GM18868 (cell line): Measurements from ENCODE around the gene MAD1L1.
A peak's percentile ranks its signal among the peaks of the same experiment; 100 is the strongest.

ENCODE experiments used
- ATAC-seq: cut with Tn5 transposase; IDR thresholded peaks from one replicate; pipeline ENCODE4 v1.9.1; 2021; ENCODE audit warnings: mild to moderate bottlenecking, moderate library complexity; ENCODE audit not compliant: unreplicated experiment

The MAD1L1 gene

GRCh38 chr7:1949681-1950055, 283.1 kb downstream of the MAD1L1 start:
- ATAC-seq = no peak

DNA sequence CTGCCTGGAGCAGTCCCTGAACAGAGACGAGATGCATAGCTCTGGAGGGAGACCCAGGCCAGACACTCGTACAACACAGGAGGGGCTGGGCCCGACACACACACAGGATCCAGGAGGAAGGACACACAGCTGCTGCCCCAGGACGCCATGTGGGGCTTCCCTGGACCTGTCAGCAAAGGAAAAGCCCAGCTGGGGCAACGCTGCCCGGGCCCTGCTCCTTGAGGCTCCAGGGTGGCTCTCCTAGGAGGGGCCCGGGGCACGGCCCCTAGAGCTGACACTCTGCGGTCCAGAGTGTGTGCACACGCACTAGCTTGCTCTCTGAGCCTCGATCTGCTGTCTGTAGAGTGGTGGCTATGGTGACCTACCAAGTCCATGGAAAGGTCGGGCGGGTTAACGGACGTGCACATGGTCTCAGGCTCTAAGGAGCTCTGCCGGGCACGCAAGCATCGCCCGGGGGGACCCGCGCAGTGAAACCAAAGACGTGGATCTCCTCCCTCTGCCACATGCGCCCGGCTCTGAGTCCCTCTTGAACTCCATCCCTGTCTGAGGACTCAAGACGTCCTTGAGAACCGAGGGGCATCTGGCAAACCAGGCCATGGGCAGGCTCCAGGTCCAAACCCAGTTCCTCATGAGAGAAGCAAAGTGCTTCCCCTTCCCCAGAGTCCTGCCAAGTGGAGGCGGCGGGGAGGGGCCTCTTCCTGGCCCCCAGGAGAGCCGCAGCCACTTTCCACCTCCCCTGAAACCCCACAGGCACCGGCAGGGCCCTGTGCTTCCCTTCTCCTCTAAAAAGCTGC, 283.7 kb downstream of the MAD1L1 start:
- ATAC-seq = no peak

- ATAC-seq = no peak
Observed at GRCh38 chr7:1948301-1948796, 284.4 kb downstream of the MAD1L1 start.

GRCh38 chr7:1947586-1948217, 285.0 kb downstream of the MAD1L1 start:
- no peak for ATAC-seq

- ATAC-seq = no peak
Observed at GRCh38 chr7:1946773-1947450, 285.8 kb downstream of the MAD1L1 start.

- no peak for ATAC-seq
Observed at GRCh38 chr7:1946025-1946772, 286.5 kb downstream of the MAD1L1 start.

DNA sequence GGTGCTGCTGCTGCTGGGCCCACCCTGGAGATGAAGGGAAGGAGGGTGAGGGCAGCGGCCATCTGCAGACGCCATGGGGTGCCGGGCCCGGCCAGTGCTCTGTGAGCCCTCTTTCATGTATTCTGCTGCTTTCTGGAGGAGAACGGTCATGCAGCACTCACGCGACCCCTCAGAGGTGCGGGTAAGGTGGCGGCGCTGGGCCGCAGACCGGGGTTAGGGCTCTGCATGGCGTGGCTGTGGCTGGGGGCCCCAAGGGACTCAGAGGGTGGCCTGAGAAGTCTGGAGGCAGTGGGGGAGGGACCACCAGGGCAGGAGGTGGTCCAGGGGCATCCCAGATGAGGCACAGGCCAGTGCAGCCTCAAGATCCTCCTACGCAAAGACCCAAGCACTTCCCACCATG, 287.2 kb downstream of the MAD1L1 start:
- no peak for ATAC-seq

DNA sequence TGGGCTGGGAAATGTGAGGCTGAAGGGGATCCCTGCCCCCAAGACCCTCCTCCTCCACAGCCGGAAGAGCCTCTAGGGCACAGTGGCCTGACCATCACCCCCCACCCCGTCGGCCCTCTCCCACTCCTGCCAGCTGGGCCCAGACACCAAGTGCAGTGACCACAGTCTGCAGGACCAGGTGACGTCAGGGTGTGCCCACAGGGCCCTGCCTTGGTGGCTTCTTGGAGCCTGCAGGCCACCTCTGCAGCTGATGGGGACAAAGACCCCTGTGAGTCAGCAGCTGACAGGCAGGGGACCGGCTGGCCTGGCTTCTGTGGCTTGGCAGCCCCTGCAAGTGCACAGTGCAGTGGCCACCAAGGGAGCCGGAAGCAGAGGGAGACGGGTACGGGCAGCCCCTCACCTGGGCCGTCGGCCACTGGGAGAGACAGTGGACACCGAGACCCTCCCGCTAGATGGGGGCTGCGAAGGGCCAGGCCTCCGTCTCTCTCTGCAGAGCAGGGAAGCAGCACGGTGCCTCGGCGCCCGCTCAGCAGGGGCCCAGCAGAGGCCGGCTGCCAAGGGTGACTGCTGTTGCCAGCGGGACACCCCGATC, 288.0 kb downstream of the MAD1L1 start:
- no peak for ATAC-seq

GRCh38 chr7:1943933-1944618, 288.7 kb downstream of the MAD1L1 start:
- no peak for ATAC-seq

DNA sequence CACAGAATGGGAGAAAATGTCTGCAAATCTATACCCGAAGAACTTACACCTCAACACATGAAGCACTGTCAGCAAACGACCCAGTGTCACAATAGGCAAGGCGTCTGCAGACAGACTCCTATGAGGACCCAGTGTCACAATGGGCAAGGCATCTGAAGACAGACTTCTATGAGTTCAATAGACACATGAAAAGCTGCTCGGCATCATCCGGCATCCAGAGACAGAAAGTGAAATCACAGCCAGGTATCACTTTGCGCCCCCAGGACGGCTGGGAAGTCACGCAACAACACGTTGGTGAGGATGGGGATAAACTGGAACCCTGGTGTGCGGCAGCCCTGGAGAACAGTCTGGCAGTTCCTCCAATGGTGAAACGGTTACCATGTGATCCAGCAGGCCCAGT, 289.4 kb downstream of the MAD1L1 start:
- ATAC-seq = no peak

GRCh38 chr7:1942941-1943289, 289.8 kb downstream of the MAD1L1 start:
- no peak for ATAC-seq

GRCh38 chr7:1942243-1942940, 290.4 kb downstream of the MAD1L1 start:
- no peak for ATAC-seq

DNA sequence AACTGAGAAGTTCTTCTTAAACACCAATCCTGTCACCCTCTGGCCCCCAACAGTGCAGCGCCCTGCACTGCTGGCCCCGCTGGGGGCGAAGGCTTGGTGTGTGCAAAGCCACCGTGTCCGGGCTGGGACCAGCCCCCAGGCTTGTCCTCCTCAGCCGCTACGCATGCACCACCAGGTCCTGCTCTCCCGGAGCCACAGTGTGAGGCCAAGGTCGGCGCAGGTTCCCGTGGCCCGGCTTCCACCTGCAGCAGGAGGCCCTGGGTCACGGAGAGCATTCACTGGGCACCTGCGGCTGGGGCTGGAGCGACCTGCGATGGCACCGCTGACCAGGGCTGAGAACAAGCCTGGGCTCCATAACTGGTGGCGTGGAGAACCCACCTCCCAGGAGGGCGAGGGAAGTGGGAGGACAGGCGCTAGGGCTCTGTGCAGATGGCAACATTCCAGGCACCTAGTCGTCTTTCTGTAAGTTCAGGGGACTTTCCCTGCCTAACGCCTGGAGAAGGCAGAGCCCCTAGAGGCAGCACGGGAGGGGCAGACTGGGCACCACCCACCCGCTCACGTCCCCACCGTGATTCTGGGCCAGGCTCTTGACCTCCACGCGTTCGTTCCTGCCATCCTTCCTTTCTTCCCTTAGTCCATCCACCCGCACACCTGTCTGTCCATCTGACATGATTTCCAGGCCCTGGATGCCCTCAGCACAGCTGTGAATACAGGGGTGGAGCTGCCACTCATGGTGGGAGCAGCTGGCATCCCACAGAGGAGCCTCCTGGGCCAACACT, 291.1 kb downstream of the MAD1L1 start:
- no peak for ATAC-seq

DNA sequence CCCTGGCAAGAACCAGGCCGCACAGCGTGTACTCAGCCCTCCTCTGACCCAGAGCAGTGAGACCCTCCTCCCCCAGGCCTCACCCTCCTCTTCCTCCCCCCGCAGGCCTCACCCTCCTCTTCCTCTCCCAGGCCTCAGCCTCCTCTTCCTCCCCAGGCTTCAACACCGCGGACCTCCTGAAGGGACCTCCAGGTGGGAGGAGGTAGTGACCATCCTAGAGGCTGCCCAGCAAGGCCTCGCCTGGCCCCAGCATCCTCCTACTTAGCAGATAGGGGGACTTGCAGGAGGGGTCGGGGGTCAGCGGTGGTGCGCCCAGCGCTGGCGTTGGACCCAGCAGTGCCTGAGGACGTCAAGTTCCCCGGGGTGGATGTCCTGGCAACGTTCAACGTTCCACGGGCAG, 291.9 kb downstream of the MAD1L1 start:
- ATAC-seq = peak; percentile 19

- peak; percentile 94 for ATAC-seq
Observed at GRCh38 chr7:1940402-1940786, 292.4 kb downstream of the MAD1L1 start.

DNA sequence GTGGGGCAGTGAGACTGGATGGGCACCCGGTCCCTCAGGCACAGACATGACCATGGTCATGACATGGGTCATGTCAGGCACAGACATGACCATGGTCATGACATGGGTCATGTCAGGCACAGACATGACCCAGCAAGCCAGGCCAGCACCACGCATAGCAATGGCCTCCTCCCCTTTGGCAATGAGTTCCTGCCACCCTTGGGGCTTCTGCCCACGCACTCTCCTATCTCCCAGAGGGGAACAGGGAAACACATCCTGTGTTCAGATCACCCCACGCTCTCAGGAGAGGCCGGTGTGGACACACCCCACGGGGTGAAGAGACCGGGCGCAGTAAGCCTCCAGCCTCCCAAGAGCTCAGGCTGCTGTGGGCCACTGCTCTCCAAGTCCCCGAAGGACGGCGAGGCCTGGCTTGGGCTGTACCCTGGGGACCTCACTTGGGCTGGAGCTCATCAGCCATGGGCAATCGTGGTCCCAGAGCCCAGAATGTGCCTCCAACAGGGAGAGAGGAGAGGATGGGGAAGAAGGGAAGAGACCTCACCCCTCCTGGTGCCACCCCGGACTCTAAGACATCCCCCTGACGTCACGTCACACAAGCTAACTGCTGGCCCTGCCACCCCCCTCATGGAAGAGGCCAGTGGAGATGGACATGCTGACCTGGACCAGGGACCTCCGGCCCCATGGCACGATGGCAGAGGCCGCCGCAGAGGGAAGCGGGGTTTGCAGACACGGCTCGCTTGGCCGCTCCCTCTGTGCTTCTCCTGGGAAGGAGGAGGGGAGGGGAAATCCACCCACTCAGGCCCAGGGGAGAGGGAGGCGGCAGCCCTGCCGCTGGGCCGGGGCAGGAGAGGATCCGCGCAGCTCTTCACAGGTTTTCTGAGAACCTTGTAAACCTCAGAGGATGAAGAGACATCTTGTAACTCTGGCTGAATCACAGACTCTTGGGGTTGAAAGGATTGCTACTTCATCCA, 293.0 kb downstream of the MAD1L1 start:
- peak; percentile 18 for ATAC-seq

- no peak for ATAC-seq
Observed at GRCh38 chr7:1938788-1939433, 293.8 kb downstream of the MAD1L1 start.
